Neural crest cell (in vitro differentiated cells): Measurements from ENCODE around the gene COPG1. TPM values are rescaled to one million over a fixed set of nuclear protein-coding genes. Genes with fewer than 3 reads are reported as not detected.

ENCODE experiments used
- DNase-seq: peaks from one replicate; pipeline ENCODE4 v3.0.0; 2021; ENCODE audit warnings: low read depth, mixed read lengths, low spot score
- H3K27ac Mint-ChIP-seq: one replicate; pipeline ENCODE4 v1.8.0; 2021; ENCODE audit warnings: mild to moderate bottlenecking, mixed read lengths; ENCODE audit not compliant: unreplicated experiment
- H3K27me3 Mint-ChIP-seq: 2 replicates; pipeline ENCODE4 v1.8.0; 2021; ENCODE audit warnings: low read depth, mild to moderate bottlenecking, mixed read lengths
- H3K36me3 Mint-ChIP-seq: 2 replicates; pipeline ENCODE4 v1.8.0; 2021; ENCODE audit warnings: low read depth, mild to moderate bottlenecking, mixed read lengths
- H3K4me1 Mint-ChIP-seq: 2 replicates; pipeline ENCODE4 v1.8.0; 2021; ENCODE audit warnings: mixed read lengths
- H3K4me3 Mint-ChIP-seq: one replicate; pipeline ENCODE4 v1.8.0; 2021; ENCODE audit warnings: mild to moderate bottlenecking, mixed read lengths
- H3K9me3 Mint-ChIP-seq: 2 replicates; pipeline ENCODE4 v1.8.0; 2021; ENCODE audit warnings: mixed read lengths
- total RNA-seq: library from RNA; stranded (reverse); gene quantifications from 2 replicates; pipeline ENCODE4 v1.2.1, GENCODE V29; 2021
- TF ChIP-seq, protein P1 (sequence below): fragments of 200-600 bp; sonication (generic); conservative IDR thresholded peaks from 2 replicates; pipeline ENCODE4 v1.5.0; 2021; ENCODE audit warnings: antibody characterized with exemption, mild to moderate bottlenecking

COPG1 gene
- total RNA-seq, 1 donor from 2014 or later: 122 TPM

- peak; percentile 98 for DNase-seq
- H3K4me3 Mint-ChIP-seq: peak overlapping the region; percentile 92
- peaks cover 8% of the 10 kb centered on the region for H3K36me3 Mint-ChIP-seq
Observed at GRCh38 chr3:129316248-129317013, 67.0 kb downstream of the COPG1 start.

GRCh38 chr3:129317014-129317771, 67.8 kb downstream of the COPG1 start:
- Mint-ChIP-seq H3K27me3 (peaks cover 3% of the 10 kb centered on the region), H3K36me3 (peaks cover 8% of the 10 kb centered on the region), H3K9me3 (no peaks in the 10 kb centered on the region), H3K4me1 (peaks cover 22% of the 10 kb centered on the region), H3K27ac (no peak overlapping the region), H3K4me3 (peak overlapping the region; percentile 49)
- DNase-seq: no peak
- TF ChIP-seq, protein P1, sequence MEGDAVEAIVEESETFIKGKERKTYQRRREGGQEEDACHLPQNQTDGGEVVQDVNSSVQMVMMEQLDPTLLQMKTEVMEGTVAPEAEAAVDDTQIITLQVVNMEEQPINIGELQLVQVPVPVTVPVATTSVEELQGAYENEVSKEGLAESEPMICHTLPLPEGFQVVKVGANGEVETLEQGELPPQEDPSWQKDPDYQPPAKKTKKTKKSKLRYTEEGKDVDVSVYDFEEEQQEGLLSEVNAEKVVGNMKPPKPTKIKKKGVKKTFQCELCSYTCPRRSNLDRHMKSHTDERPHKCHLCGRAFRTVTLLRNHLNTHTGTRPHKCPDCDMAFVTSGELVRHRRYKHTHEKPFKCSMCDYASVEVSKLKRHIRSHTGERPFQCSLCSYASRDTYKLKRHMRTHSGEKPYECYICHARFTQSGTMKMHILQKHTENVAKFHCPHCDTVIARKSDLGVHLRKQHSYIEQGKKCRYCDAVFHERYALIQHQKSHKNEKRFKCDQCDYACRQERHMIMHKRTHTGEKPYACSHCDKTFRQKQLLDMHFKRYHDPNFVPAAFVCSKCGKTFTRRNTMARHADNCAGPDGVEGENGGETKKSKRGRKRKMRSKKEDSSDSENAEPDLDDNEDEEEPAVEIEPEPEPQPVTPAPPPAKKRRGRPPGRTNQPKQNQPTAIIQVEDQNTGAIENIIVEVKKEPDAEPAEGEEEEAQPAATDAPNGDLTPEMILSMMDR: no peak

More at GRCh38 chr3:129316248-129317013, 67.0 kb downstream of the COPG1 start:
- H3K4me1 Mint-ChIP-seq: peaks cover 22% of the 10 kb centered on the region
- H3K27ac Mint-ChIP-seq: peak overlapping the region; percentile 87
- TF ChIP-seq, protein P1: peak; percentile 65
- H3K9me3 Mint-ChIP-seq: no peaks in the 10 kb centered on the region
- peaks cover 3% of the 10 kb centered on the region for H3K27me3 Mint-ChIP-seq

- H3K4me3 Mint-ChIP-seq: peak overlapping the region; percentile 44
- peaks cover 18% of the 10 kb centered on the region for H3K4me1 Mint-ChIP-seq
- H3K27ac Mint-ChIP-seq: no peak overlapping the region
- DNase-seq: no peak
- H3K36me3 Mint-ChIP-seq: peaks cover 8% of the 10 kb centered on the region
- H3K9me3 Mint-ChIP-seq: no peaks in the 10 kb centered on the region
- H3K27me3 Mint-ChIP-seq: peaks cover 3% of the 10 kb centered on the region
- TF ChIP-seq, protein P1: no peak
Observed at GRCh38 chr3:129317848-129318247, 68.4 kb downstream of the COPG1 start.

- Mint-ChIP-seq H3K27ac (no peak overlapping the region), H3K36me3 (peaks cover 7% of the 10 kb centered on the region), H3K9me3 (no peaks in the 10 kb centered on the region), H3K4me1 (peaks cover 12% of the 10 kb centered on the region), H3K4me3 (peak overlapping the region; percentile 49), H3K27me3 (peaks cover 3% of the 10 kb centered on the region)
- TF ChIP-seq, protein P1: no peak
- no peak for DNase-seq
Observed at GRCh38 chr3:129318921-129319320, 69.5 kb downstream of the COPG1 start.

DNA sequence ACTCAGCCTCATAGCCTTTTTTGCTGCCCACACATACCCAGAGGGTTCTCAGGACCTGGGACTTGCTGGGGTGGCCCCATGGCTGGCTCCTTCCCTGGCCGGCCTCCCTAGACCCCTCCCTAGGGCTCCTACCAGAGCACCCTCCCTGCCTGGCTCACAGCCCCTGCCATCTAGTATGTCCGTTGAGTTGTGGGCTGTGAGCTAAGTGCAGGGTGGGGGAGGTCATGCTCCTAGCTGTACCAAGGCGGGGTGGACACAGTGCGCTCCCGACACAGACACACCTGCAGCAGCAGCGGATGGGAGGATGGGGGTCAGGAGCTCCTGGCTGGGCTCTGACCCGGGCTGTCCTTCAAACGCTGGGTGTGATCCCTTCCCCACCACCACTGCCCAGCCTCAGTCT, 70.9 kb downstream of the COPG1 start:
- Mint-ChIP-seq H3K4me3 (peak overlapping the region; percentile 72), H3K36me3 (peaks cover 3% of the 10 kb centered on the region), H3K27ac (no peak overlapping the region), H3K4me1 (peaks cover 4% of the 10 kb centered on the region), H3K9me3 (no peaks in the 10 kb centered on the region), H3K27me3 (no peaks in the 10 kb centered on the region)
- DNase-seq: no peak
- TF ChIP-seq, protein P1: no peak
